Urinary bladder (tissue), 4 donors: Measurements from ENCODE around the gene TENT4B. TPM values are rescaled to one million over a fixed set of nuclear protein-coding genes. Genes with fewer than 3 reads are reported as not detected.

Source experiments
- DNase-seq: peaks from one replicate; pipeline ENCODE4 v3.0.0-alpha.2; 2015; ENCODE audit errors: extremely low spot score
- H3K27ac ChIP-seq: one replicate; pipeline ENCODE4 v1.5.1; 2013; ENCODE audit warnings: low read depth, mild to moderate bottlenecking, moderate library complexity
- H3K36me3 ChIP-seq: one replicate; pipeline ENCODE4 v1.6.1; 2013; ENCODE audit warnings: mild to moderate bottlenecking, moderate library complexity; ENCODE audit not compliant: insufficient read depth
- H3K4me1 ChIP-seq: one replicate; pipeline ENCODE4 v1.6.1; 2013; ENCODE audit warnings: mild to moderate bottlenecking, moderate library complexity; ENCODE audit not compliant: insufficient read depth
- H3K4me3 ChIP-seq: one replicate; pipeline ENCODE4 v1.5.1; 2013; ENCODE audit warnings: low read depth, low read length
- WGBS: extraction: QIAGEN DNeasy Blood & Tissue Kit; methylation state at CpG from one replicate; pipeline ENCODE4 v1.1.7; 2013; 5-methylcytosine and 5-hydroxymethylcytosine counted together
- polyA plus RNA-seq: library from polyadenylated mRNA; stranded (reverse); fragments of 200-250 nt; gene quantifications from one replicate; pipeline ENCODE4 v1.2.3, GENCODE V29; 2013
- total RNA-seq: library from RNA; depleted of rRNA; stranded (reverse); fragments of >200 nt; gene quantifications from one replicate; pipeline ENCODE4 v1.2.3, GENCODE V29; 2014
- donor health status: healthy with polysubstance abuse.
- donor health status: healthy.

The TENT4B gene
- total and polyA plus RNA-seq, 2 donors = 9.0 to 19.4 TPM

- Histone ChIP-seq H3K4me1 (no peaks in the 10 kb centered on the region), H3K27ac (no peak overlapping the region), H3K36me3 (no peaks in the 10 kb centered on the region), H3K4me3 (no peak overlapping the region)
- no peak for DNase-seq
- 67% methylated on average over 2 of the region's 2 CpGs for WGBS
Measured at GRCh38 chr16:50144211-50144610, 8.9 kb upstream of the TENT4B start.

- Histone ChIP-seq H3K4me3 (no peak overlapping the region), H3K36me3 (no peaks in the 10 kb centered on the region), H3K4me1 (no peaks in the 10 kb centered on the region), H3K27ac (no peak overlapping the region)
- 88% methylated on average over 9 of the region's 9 CpGs for WGBS
- DNase-seq = no peak
Measured at GRCh38 chr16:50146479-50147435, 6.3 kb upstream of the TENT4B start.

GRCh38 chr16:50151322-50151721, 1.8 kb upstream of the TENT4B start:
- 97% methylated on average over 5 of the region's 5 CpGs for WGBS
- H3K4me1 ChIP-seq = peaks cover 3% of the 10 kb centered on the region
- no peak overlapping the region for H3K27ac ChIP-seq
- no peak for DNase-seq
- H3K4me3 ChIP-seq = no peak overlapping the region
- H3K36me3 ChIP-seq = no peaks in the 10 kb centered on the region

DNA sequence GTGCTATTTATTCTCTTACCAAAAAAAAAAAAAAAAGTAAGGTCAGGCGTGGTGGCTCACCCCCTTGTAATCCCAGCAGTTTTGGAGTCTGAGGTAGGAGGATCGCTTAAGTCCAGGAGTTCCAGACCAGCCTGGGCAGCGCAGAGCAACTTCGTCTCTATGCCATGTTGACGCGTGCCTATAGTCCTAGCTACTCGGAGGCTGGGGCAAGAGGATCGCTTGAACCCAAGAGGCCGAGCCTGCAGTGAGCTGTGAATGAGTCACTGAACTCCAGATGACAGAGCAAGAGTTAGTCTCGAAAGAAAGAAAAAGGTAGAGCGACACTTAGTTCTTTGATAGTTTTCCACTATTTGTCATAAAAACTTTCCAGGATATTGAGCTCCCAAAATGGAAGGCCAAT, 1.4 kb upstream of the TENT4B start:
- Histone ChIP-seq H3K4me3 (no peak overlapping the region), H3K27ac (no peak overlapping the region), H3K36me3 (no peaks in the 10 kb centered on the region), H3K4me1 (peaks cover 5% of the 10 kb centered on the region)
- no peak for DNase-seq
- 93% methylated on average over 11 of the region's 11 CpGs for WGBS

GRCh38 chr16:50152351-50152806, 727 bp upstream of the TENT4B start:
- no peak for DNase-seq
- WGBS = under 1% methylated on average over 24 of the region's 24 CpGs
- H3K27ac ChIP-seq = peak overlapping the region; percentile 100

GRCh38 chr16:50153596-50154419, 702 bp downstream of the TENT4B start:
- Histone ChIP-seq H3K4me1 (peaks cover 5% of the 10 kb centered on the region), H3K4me3 (peak overlapping the region; percentile 99), H3K27ac (peak overlapping the region; percentile 76), H3K36me3 (no peaks in the 10 kb centered on the region)
- WGBS = under 1% methylated on average over 88 of the region's 89 CpGs
- DNase-seq = no peak

More at GRCh38 chr16:50152351-50152806, 727 bp upstream of the TENT4B start:
- Histone ChIP-seq H3K4me1 (peaks cover 5% of the 10 kb centered on the region), H3K4me3 (peak overlapping the region; percentile 99), H3K36me3 (no peaks in the 10 kb centered on the region)

- WGBS = 10% methylated on average over 10 of the region's 10 CpGs
- DNase-seq = no peak
- Histone ChIP-seq H3K27ac (peak overlapping the region; percentile 56), H3K4me1 (peaks cover 5% of the 10 kb centered on the region), H3K36me3 (no peaks in the 10 kb centered on the region), H3K4me3 (peak overlapping the region; percentile 99)
Measured at GRCh38 chr16:50154420-50154950, 1.4 kb downstream of the TENT4B start.

DNA sequence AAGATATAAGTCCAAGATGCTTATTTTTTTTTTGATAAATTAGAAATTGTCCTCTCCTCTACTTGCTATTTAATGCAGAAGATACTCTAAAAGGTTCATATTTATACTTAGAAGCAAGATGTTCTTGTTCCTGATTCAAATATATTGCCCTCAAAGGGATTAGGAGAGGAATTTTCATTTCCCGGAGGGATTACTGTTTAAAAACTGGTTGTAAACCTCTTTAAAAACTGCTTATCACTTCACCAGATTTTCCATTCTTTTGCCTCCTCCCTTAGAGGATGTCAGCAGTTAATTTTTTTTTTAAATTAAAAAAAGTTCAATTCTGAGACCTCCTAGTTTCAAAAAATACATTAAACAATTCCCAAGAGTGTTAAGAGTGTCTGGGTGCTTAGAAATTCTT, 2.8 kb downstream of the TENT4B start:
- 26% methylated on average over 1 of the region's 1 CpG for WGBS
- Histone ChIP-seq H3K27ac (no peak overlapping the region), H3K4me1 (peaks cover 5% of the 10 kb centered on the region), H3K36me3 (no peaks in the 10 kb centered on the region), H3K4me3 (peak overlapping the region; percentile 99)
- no peak for DNase-seq

DNA sequence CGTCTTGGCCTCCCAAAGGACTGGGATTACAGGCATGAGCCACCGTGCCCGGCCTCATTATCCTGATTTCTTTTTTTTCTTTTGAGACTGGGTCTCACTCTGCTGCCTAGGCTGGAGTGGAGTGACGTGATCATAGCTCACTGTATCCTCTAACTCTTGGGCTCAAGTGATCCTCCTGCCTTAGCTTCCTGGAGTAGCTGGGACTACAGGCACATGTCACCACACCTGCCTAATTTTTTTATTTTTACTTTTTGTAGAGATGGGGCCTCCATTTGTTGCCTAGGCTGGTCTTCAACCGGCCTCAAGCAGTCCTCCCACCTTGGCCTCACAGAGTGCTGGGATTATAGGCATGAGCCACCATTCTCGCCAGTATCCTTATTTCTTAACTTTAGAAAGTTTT, 3.5 kb downstream of the TENT4B start:
- WGBS = 92% methylated on average over 6 of the region's 6 CpGs
- H3K4me1 ChIP-seq = peaks cover 5% of the 10 kb centered on the region
- no peak for DNase-seq
- H3K36me3 ChIP-seq = no peaks in the 10 kb centered on the region
- no peak overlapping the region for H3K27ac ChIP-seq
- H3K4me3 ChIP-seq = no peak overlapping the region

- no peak overlapping the region for H3K4me3 ChIP-seq
- DNase-seq = no peak
- H3K4me1 ChIP-seq = peaks cover 2% of the 10 kb centered on the region
- 75% methylated on average over 4 of the region's 4 CpGs for WGBS
- H3K27ac ChIP-seq = no peak overlapping the region
- H3K36me3 ChIP-seq = no peaks in the 10 kb centered on the region
Measured at GRCh38 chr16:50160495-50161164, 7.5 kb downstream of the TENT4B start.

GRCh38 chr16:50161950-50162349, 8.8 kb downstream of the TENT4B start:
- H3K27ac ChIP-seq = no peak overlapping the region
- no peaks in the 10 kb centered on the region for H3K36me3 ChIP-seq
- DNase-seq = no peak
- H3K4me3 ChIP-seq = no peak overlapping the region
- no peaks in the 10 kb centered on the region for H3K4me1 ChIP-seq
- WGBS = 88% methylated on average over 2 of the region's 2 CpGs

DNA sequence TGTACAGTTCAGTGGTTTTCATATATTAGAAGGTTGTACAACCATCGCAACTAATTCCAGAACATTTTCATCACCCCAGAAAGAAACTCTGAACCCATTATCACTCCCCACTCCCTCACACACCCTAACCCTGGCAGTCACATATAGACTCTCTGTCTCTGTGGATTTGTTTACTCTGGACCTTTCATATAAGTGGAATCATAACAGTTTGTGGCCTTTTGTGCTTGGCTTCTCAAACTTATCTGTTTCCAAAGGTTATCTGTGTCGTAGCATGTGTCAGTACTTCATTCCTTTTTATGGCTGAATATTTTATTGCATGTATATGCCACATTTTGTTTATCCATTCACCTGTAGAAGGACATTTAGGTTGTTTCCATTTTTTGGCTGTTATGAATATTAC, 12.4 kb downstream of the TENT4B start:
- WGBS = 71% methylated on average over 2 of the region's 2 CpGs
- Histone ChIP-seq H3K36me3 (no peaks in the 10 kb centered on the region), H3K27ac (no peak overlapping the region), H3K4me1 (no peaks in the 10 kb centered on the region), H3K4me3 (no peak overlapping the region)
- DNase-seq = no peak
